HEK293 (cell line): ENCODE data around the gene FTO.

Source experiments
- ZNF341 ChIP-seq: fragments of 450-650 bp; formaldehyde crosslinking; IDR thresholded peaks from 2 replicates; pipeline ENCODE4; 2016; ENCODE audit warnings: low read depth, missing biosample characterization, missing genetic modification characterization
- TF ChIP-seq, protein P1 (sequence below): fragments of 450-650 bp; formaldehyde crosslinking; IDR thresholded peaks from 2 replicates; pipeline ENCODE4 v1.5.1; 2016; ENCODE audit warnings: missing biosample characterization, missing genetic modification characterization
- TF ChIP-seq, protein P2 (sequence below): fragments of 450-650 bp; formaldehyde crosslinking; IDR thresholded peaks from 2 replicates; pipeline ENCODE4 v1.5.1; 2016; ENCODE audit warnings: missing biosample characterization, missing genetic modification characterization
- TF ChIP-seq, protein P3 (sequence below): fragments of 450-650 bp; formaldehyde crosslinking; IDR thresholded peaks from 2 replicates; pipeline ENCODE4 v1.5.1; 2016; ENCODE audit warnings: missing biosample characterization, missing genetic modification characterization

DNA sequence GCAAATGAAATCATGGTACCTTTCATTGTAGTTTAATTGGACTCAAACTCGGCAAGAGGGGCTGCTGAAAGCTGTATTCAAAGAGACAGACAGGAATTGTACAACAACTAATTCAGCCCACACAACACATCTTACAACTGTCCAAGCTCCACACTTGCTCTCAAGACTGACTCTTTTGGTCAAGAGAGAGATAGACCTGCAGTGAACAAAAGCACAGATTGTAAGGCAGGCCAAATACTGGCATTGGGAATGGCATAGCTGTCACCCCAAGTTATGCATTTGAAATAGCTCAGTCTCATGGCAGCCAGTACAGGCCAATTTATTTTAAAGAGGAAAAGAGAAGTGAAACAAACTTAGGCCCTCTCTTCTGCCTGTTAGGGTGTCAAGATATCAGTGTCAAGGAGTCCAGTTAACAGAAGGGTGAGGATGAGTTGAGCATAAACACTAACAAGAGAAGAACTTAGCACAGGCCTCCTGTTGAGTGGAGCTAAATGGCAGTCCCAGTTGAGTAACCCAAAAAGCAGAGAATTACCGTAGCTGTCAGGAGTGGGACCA is 366.9 kb downstream of the FTO start:
- TF ChIP-seq, protein P1, sequence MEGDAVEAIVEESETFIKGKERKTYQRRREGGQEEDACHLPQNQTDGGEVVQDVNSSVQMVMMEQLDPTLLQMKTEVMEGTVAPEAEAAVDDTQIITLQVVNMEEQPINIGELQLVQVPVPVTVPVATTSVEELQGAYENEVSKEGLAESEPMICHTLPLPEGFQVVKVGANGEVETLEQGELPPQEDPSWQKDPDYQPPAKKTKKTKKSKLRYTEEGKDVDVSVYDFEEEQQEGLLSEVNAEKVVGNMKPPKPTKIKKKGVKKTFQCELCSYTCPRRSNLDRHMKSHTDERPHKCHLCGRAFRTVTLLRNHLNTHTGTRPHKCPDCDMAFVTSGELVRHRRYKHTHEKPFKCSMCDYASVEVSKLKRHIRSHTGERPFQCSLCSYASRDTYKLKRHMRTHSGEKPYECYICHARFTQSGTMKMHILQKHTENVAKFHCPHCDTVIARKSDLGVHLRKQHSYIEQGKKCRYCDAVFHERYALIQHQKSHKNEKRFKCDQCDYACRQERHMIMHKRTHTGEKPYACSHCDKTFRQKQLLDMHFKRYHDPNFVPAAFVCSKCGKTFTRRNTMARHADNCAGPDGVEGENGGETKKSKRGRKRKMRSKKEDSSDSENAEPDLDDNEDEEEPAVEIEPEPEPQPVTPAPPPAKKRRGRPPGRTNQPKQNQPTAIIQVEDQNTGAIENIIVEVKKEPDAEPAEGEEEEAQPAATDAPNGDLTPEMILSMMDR (tag by site-specific recombination), result no peak
- TF ChIP-seq, protein P2, sequence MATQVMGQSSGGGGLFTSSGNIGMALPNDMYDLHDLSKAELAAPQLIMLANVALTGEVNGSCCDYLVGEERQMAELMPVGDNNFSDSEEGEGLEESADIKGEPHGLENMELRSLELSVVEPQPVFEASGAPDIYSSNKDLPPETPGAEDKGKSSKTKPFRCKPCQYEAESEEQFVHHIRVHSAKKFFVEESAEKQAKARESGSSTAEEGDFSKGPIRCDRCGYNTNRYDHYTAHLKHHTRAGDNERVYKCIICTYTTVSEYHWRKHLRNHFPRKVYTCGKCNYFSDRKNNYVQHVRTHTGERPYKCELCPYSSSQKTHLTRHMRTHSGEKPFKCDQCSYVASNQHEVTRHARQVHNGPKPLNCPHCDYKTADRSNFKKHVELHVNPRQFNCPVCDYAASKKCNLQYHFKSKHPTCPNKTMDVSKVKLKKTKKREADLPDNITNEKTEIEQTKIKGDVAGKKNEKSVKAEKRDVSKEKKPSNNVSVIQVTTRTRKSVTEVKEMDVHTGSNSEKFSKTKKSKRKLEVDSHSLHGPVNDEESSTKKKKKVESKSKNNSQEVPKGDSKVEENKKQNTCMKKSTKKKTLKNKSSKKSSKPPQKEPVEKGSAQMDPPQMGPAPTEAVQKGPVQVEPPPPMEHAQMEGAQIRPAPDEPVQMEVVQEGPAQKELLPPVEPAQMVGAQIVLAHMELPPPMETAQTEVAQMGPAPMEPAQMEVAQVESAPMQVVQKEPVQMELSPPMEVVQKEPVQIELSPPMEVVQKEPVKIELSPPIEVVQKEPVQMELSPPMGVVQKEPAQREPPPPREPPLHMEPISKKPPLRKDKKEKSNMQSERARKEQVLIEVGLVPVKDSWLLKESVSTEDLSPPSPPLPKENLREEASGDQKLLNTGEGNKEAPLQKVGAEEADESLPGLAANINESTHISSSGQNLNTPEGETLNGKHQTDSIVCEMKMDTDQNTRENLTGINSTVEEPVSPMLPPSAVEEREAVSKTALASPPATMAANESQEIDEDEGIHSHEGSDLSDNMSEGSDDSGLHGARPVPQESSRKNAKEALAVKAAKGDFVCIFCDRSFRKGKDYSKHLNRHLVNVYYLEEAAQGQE, result no peak
- no peak for TF ChIP-seq ZNF341 (tag by site-specific recombination)
- TF ChIP-seq, protein P3, sequence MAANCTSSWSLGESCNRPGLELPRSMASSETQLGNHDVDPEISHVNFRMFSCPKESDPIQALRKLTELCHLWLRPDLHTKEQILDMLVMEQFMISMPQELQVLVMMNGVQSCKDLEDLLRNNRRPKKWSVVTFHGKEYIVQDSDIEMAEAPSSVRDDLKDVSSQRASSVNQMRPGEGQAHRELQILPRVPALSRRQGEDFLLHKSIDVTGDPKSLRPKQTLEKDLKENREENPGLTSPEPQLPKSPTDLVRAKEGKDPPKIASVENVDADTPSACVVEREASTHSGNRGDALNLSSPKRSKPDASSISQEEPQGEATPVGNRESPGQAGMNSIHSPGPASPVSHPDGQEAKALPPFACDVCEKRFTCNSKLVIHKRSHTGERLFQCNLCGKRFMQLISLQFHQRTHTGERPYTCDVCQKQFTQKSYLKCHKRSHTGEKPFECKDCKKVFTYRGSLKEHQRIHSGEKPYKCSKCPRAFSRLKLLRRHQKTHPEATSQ (tag by site-specific recombination), result no peak
